Measurements from ENCODE around the gene KRT81. TPM values are rescaled to one million over a fixed set of nuclear protein-coding genes. Genes with fewer than 3 reads are reported as not detected.

KRT81 gene
- total RNA-seq, 3 donors from 2014 or later = 3.6 to 29.9 TPM; not detected in 1

- DNase-seq (ENCODE audit: low spot score in 2 of 2) = no peak
Observed at GRCh38 chr12:52314511-52314910, 23.2 kb upstream of the KRT81 start.

GRCh38 chr12:52313926-52314325 is 22.6 kb upstream of the KRT81 start:
- Histone ChIP-seq H3K36me3 (no peaks in the 10 kb centered on the region), H3K9me3 (no peaks in the 10 kb centered on the region), H3K27me3 (no peaks in the 10 kb centered on the region), H3K4me3 (no peak overlapping the region), H3K27ac (no peak overlapping the region), H3K4me1 (no peaks in the 10 kb centered on the region)
- TF ChIP-seq POLR2AphosphoS5 (IDR thresholded peaks at IDR 0.05) (no peak), CTCF (IDR thresholded peaks at IDR 0.05) (no peak), POLR2A (IDR thresholded peaks at IDR 0.05) (no peak)
- intact Hi-C loops (cut with DNase I; ENCODE audit: low total_unique reads) = no loop called here
- DNase-seq (ENCODE audit: low spot score in 2 of 2) = no peak

More at GRCh38 chr12:52314511-52314910, 23.2 kb upstream of the KRT81 start:
- Histone ChIP-seq H3K27ac (no peak overlapping the region), H3K36me3 (no peaks in the 10 kb centered on the region), H3K4me1 (no peaks in the 10 kb centered on the region), H3K9me3 (no peaks in the 10 kb centered on the region), H3K4me3 (no peak overlapping the region), H3K27me3 (no peaks in the 10 kb centered on the region)
- TF ChIP-seq CTCF (IDR thresholded peaks at IDR 0.05) = no peak
- TF ChIP-seq POLR2AphosphoS5 (IDR thresholded peaks at IDR 0.05) = no peak
- TF ChIP-seq POLR2A (IDR thresholded peaks at IDR 0.05) = no peak
- intact Hi-C loops (cut with DNase I; ENCODE audit: low total_unique reads) = no loop called here

GRCh38 chr12:52313461-52313860 is 22.1 kb upstream of the KRT81 start:
- Histone ChIP-seq H3K27me3 (no peaks in the 10 kb centered on the region), H3K4me1 (no peaks in the 10 kb centered on the region), H3K36me3 (no peaks in the 10 kb centered on the region), H3K27ac (no peak overlapping the region), H3K4me3 (no peak overlapping the region), H3K9me3 (no peaks in the 10 kb centered on the region)
- no peak for DNase-seq (ENCODE audit: low spot score in 2 of 2)
- intact Hi-C loops (cut with DNase I; ENCODE audit: low total_unique reads) = no loop called here
- no peak for TF ChIP-seq POLR2A (IDR thresholded peaks at IDR 0.05)
- no peak for TF ChIP-seq POLR2AphosphoS5 (IDR thresholded peaks at IDR 0.05)
- no peak for TF ChIP-seq CTCF (IDR thresholded peaks at IDR 0.05)

- H3K9me3 ChIP-seq = no peaks in the 10 kb centered on the region
Observed at GRCh38 chr12:52312086-52312485, 20.8 kb upstream of the KRT81 start.

GRCh38 chr12:52311285-52311648 is 19.9 kb upstream of the KRT81 start:
- DNase-seq (ENCODE audit: low spot score in 2 of 2) = peak in 1 of 2 donors; percentile 65
- TF ChIP-seq POLR2AphosphoS5 (IDR thresholded peaks at IDR 0.05) (peak in 1 of 3 donors; percentile 12), CTCF (IDR thresholded peaks at IDR 0.05) (no peak)
- H3K36me3 ChIP-seq = no peaks in the 10 kb centered on the region
- no peaks in the 10 kb centered on the region for H3K4me1 ChIP-seq
- H3K4me3 ChIP-seq = no peak overlapping the region
- intact Hi-C loops (cut with DNase I; ENCODE audit: low total_unique reads) = no loop called here
- H3K9me3 ChIP-seq = no peaks in the 10 kb centered on the region
- H3K27me3 ChIP-seq = no peaks in the 10 kb centered on the region
- peak overlapping the region; percentile 8 to 52 for H3K27ac ChIP-seq

More at GRCh38 chr12:52312086-52312485, 20.8 kb upstream of the KRT81 start:
- Histone ChIP-seq H3K36me3 (no peaks in the 10 kb centered on the region), H3K4me3 (no peak overlapping the region), H3K27me3 (no peaks in the 10 kb centered on the region), H3K4me1 (no peaks in the 10 kb centered on the region), H3K27ac (peak overlapping the region in 1 of 2 donors; percentile 52)
- no peak for TF ChIP-seq POLR2AphosphoS5 (IDR thresholded peaks at IDR 0.05)
- TF ChIP-seq CTCF (IDR thresholded peaks at IDR 0.05) = no peak
- no peak for TF ChIP-seq POLR2A (IDR thresholded peaks at IDR 0.05)
- intact Hi-C loops (cut with DNase I; ENCODE audit: low total_unique reads) = no loop called here
- DNase-seq (ENCODE audit: low spot score in 2 of 2) = no peak

All from breast epithelium (tissue), 4 donors.